Astrocyte (in vitro differentiated cells and primary cell): Measurements from ENCODE around the gene CRYBG2. TPM values are rescaled to one million over a fixed set of nuclear protein-coding genes. Genes with fewer than 3 reads are reported as not detected.
A peak's percentile ranks its signal among the peaks of the same experiment; 100 is the strongest.

Source experiments
- DNase-seq: peaks from one replicate; pipeline ENCODE4 v3.0.0-alpha.2; 2010; ENCODE audit warnings: low read depth
- FAIRE-seq: peaks from 2 replicates; lab custom pipeline; 2011; peaks lifted over from hg19 to GRCh38; lab: Jason Lieb, UNC
- H2AFZ ChIP-seq: 2 replicates; pipeline ENCODE4 v1.6.0; 2012; ENCODE audit warnings: low read depth, low read length, inconsistent platforms
- H3K27ac ChIP-seq: 2 replicates; pipeline ENCODE4 v1.5.1; 2011; ENCODE audit warnings: low read depth, low read length, inconsistent platforms
- H3K27me3 ChIP-seq: 2 replicates; pipeline ENCODE4 v1.6.0; 2011; ENCODE audit warnings: low read length, inconsistent platforms; ENCODE audit not compliant: insufficient read depth
- H3K36me3 ChIP-seq: 2 replicates; pipeline ENCODE4 v1.5.1; 2011; ENCODE audit warnings: low read length, inconsistent platforms; ENCODE audit not compliant: insufficient read depth
- H3K4me1 ChIP-seq: 2 replicates; pipeline ENCODE4 v1.5.1; 2011; ENCODE audit warnings: low read length, inconsistent platforms; ENCODE audit not compliant: insufficient read depth
- H3K4me2 ChIP-seq: 2 replicates; pipeline ENCODE4 v1.6.0; 2012; ENCODE audit warnings: low read length, inconsistent platforms
- H3K4me3 ChIP-seq: 2 replicates; pipeline ENCODE4 v1.5.1; 2011; ENCODE audit warnings: low read depth, mild to moderate bottlenecking, low read length, inconsistent platforms; ENCODE audit not compliant: insufficient read depth
- H3K79me2 ChIP-seq: 2 replicates; pipeline ENCODE4 v1.6.0; 2012; ENCODE audit warnings: mild to moderate bottlenecking, low read length, inconsistent platforms; ENCODE audit not compliant: insufficient read depth
- H3K9ac ChIP-seq: 2 replicates; pipeline ENCODE4 v1.6.0; 2012; ENCODE audit warnings: mild to moderate bottlenecking, low read length, inconsistent platforms
- H3K9me3 ChIP-seq: 2 replicates; pipeline ENCODE4 v1.5.1; 2012; ENCODE audit warnings: low read depth, mild to moderate bottlenecking, low read length, inconsistent platforms; ENCODE audit not compliant: insufficient read depth
- H4K20me1 ChIP-seq: 2 replicates; pipeline ENCODE4 v1.6.0; 2012; ENCODE audit warnings: low read length, inconsistent platforms; ENCODE audit not compliant: insufficient read depth
- H3K27ac Mint-ChIP-seq: one replicate; pipeline ENCODE4 v1.8.0; 2021; ENCODE audit warnings: mild to moderate bottlenecking, mixed read lengths; ENCODE audit not compliant: unreplicated experiment
- H3K27me3 Mint-ChIP-seq: one replicate; pipeline ENCODE4 v1.8.0; 2021; ENCODE audit warnings: low read depth, mixed read lengths; ENCODE audit not compliant: unreplicated experiment
- H3K36me3 Mint-ChIP-seq: one replicate; pipeline ENCODE4 v1.8.0; 2021; ENCODE audit warnings: low read depth, mixed read lengths; ENCODE audit not compliant: unreplicated experiment
- H3K4me1 Mint-ChIP-seq: one replicate; pipeline ENCODE4 v1.8.0; 2021; ENCODE audit warnings: low read depth, mixed read lengths; ENCODE audit not compliant: unreplicated experiment
- H3K4me3 Mint-ChIP-seq: one replicate; pipeline ENCODE4 v1.8.0; 2021; ENCODE audit warnings: mild to moderate bottlenecking, moderate library complexity, mixed read lengths; ENCODE audit not compliant: unreplicated experiment
- H3K9me3 Mint-ChIP-seq: one replicate; pipeline ENCODE4 v1.8.0; 2021; ENCODE audit warnings: mild to moderate bottlenecking, mixed read lengths; ENCODE audit not compliant: unreplicated experiment
- CTCF ChIP-seq: IDR thresholded peaks from 2 replicates; pipeline ENCODE4 v1.5.1; 2011; ENCODE audit warnings: low read depth, mild to moderate bottlenecking, inconsistent platforms, low read length, moderate library complexity; ENCODE audit not compliant: insufficient read depth
- EZH2 ChIP-seq: IDR thresholded peaks from 2 replicates; pipeline ENCODE4 v1.6.1; 2012; ENCODE audit warnings: mild to moderate bottlenecking, low read length, inconsistent platforms; ENCODE audit not compliant: insufficient read depth
- total RNA-seq: library from RNA; stranded (reverse); gene quantifications from 2 replicates; pipeline ENCODE4 v1.2.1, GENCODE V29; 2021

The CRYBG2 gene
- total RNA-seq, 1 donor from 2014 or later, result 5.3 TPM

- H3K27ac ChIP-seq, result no peak overlapping the region
- H4K20me1 ChIP-seq, result no peaks in the 10 kb centered on the region
- H2AFZ ChIP-seq, result no peak overlapping the region
- DNase-seq, result no peak
- no peaks in the 10 kb centered on the region for H3K27me3 ChIP-seq
- no peaks in the 10 kb centered on the region for H3K27me3 Mint-ChIP-seq
- H3K36me3 ChIP-seq, result no peaks in the 10 kb centered on the region
- no peak overlapping the region for H3K4me3 Mint-ChIP-seq
- TF ChIP-seq CTCF (no peak), EZH2 (no peak)
- no peaks in the 10 kb centered on the region for H3K9me3 ChIP-seq
- no peak for FAIRE-seq
- H3K4me1 Mint-ChIP-seq, result peaks cover 18% of the 10 kb centered on the region
- no peak overlapping the region for H3K27ac Mint-ChIP-seq
- H3K4me2 ChIP-seq, result no peak overlapping the region
- H3K9me3 Mint-ChIP-seq, result no peaks in the 10 kb centered on the region
- H3K36me3 Mint-ChIP-seq, result peaks cover 7% of the 10 kb centered on the region
- H3K4me1 ChIP-seq, result peaks cover 22% of the 10 kb centered on the region
- no peak overlapping the region for H3K9ac ChIP-seq
- no peak overlapping the region for H3K4me3 ChIP-seq
- H3K79me2 ChIP-seq, result peaks cover 5% of the 10 kb centered on the region
Measured at GRCh38 chr1:26300578-26301275, 53.2 kb downstream of the CRYBG2 start.

- no peaks in the 10 kb centered on the region for H3K36me3 ChIP-seq
- no peaks in the 10 kb centered on the region for H4K20me1 ChIP-seq
- FAIRE-seq (no peak), DNase-seq (no peak)
- no peaks in the 10 kb centered on the region for H3K9me3 ChIP-seq
- H3K9ac ChIP-seq, result no peak overlapping the region
- H3K27ac Mint-ChIP-seq, result no peak overlapping the region
- H3K4me1 ChIP-seq, result peaks cover 12% of the 10 kb centered on the region
- no peak overlapping the region for H3K27ac ChIP-seq
- no peak overlapping the region for H3K4me3 ChIP-seq
- H3K27me3 ChIP-seq, result no peaks in the 10 kb centered on the region
- H3K4me2 ChIP-seq, result peak overlapping the region; percentile 53
- no peaks in the 10 kb centered on the region for H3K9me3 Mint-ChIP-seq
- H3K79me2 ChIP-seq, result no peaks in the 10 kb centered on the region
- peak overlapping the region; percentile 41 for H2AFZ ChIP-seq
- no peak overlapping the region for H3K4me3 Mint-ChIP-seq
- no peaks in the 10 kb centered on the region for H3K27me3 Mint-ChIP-seq
- H3K4me1 Mint-ChIP-seq, result peaks cover 12% of the 10 kb centered on the region
- no peak for TF ChIP-seq CTCF
- no peak for TF ChIP-seq EZH2
- peaks cover 9% of the 10 kb centered on the region for H3K36me3 Mint-ChIP-seq
Measured at GRCh38 chr1:26297791-26298124, 56.2 kb downstream of the CRYBG2 start.

GRCh38 chr1:26297057-26297790 lies 56.7 kb downstream of the CRYBG2 start:
- H3K4me3 Mint-ChIP-seq, result no peak overlapping the region
- H3K4me1 Mint-ChIP-seq, result peaks cover 6% of the 10 kb centered on the region
- H3K27ac Mint-ChIP-seq, result no peak overlapping the region
- TF ChIP-seq EZH2 (no peak), CTCF (no peak)
- H3K27me3 Mint-ChIP-seq, result no peaks in the 10 kb centered on the region
- Histone ChIP-seq H3K79me2 (no peaks in the 10 kb centered on the region), H2AFZ (no peak overlapping the region), H3K4me3 (no peak overlapping the region), H3K27ac (no peak overlapping the region), H3K9ac (no peak overlapping the region), H3K9me3 (no peaks in the 10 kb centered on the region), H3K36me3 (no peaks in the 10 kb centered on the region), H3K4me1 (peaks cover 7% of the 10 kb centered on the region), H4K20me1 (no peaks in the 10 kb centered on the region), H3K4me2 (no peak overlapping the region), H3K27me3 (no peaks in the 10 kb centered on the region)
- no peaks in the 10 kb centered on the region for H3K9me3 Mint-ChIP-seq
- H3K36me3 Mint-ChIP-seq, result peaks cover 9% of the 10 kb centered on the region
- no peak for FAIRE-seq
- DNase-seq, result no peak
